Neural progenitor cell (in vitro differentiated cells): Measurements from ENCODE around the gene PLCB3. TPM values are rescaled to one million over a fixed set of nuclear protein-coding genes. Genes with fewer than 3 reads are reported as not detected.
A peak's percentile ranks its signal among the peaks of the same experiment; 100 is the strongest.

Experiments used
- DNase-seq: peaks from one replicate; pipeline ENCODE4 v3.0.0-alpha.2; 2016; ENCODE audit warnings: low spot score
- H2AFZ ChIP-seq: fragments of 200-600 bp; sonication (generic); replicated peaks from 2 replicates; pipeline ENCODE4 v1.6.1; 2016; ENCODE audit warnings: antibody characterized with exemption
- H3F3A ChIP-seq: fragments of 200-600 bp; sonication (generic); 2 replicates; pipeline ENCODE4 v1.6.1; 2016; ENCODE audit warnings: antibody characterized with exemption, low read depth
- H3K27ac ChIP-seq: fragments of 200-600 bp; sonication (generic); 2 replicates; pipeline ENCODE4 v1.5.1; 2016; ENCODE audit warnings: mild to moderate bottlenecking
- H3K27me3 ChIP-seq: fragments of 200-600 bp; sonication (generic); 2 replicates; pipeline ENCODE4 v1.6.1; 2016; ENCODE audit warnings: mild to moderate bottlenecking, moderate library complexity
- H3K36me3 ChIP-seq: fragments of 200-600 bp; sonication (generic); 2 replicates; pipeline ENCODE4 v1.5.1; 2016
- H3K4me1 ChIP-seq: fragments of 200-600 bp; sonication (generic); 2 replicates; pipeline ENCODE4 v1.6.1; 2016; ENCODE audit warnings: mixed run types
- H3K4me2 ChIP-seq: fragments of 200-600 bp; sonication (generic); 2 replicates; pipeline ENCODE4 v1.6.1; 2016
- H3K4me3 ChIP-seq: fragments of 200-600 bp; sonication (generic); 2 replicates; pipeline ENCODE4 v1.5.1; 2016
- H3K79me2 ChIP-seq: fragments of 200-600 bp; sonication (generic); 2 replicates; pipeline ENCODE4 v1.6.1; 2016; ENCODE audit warnings: low read depth
- H3K9ac ChIP-seq: fragments of 200-600 bp; sonication (generic); 2 replicates; pipeline ENCODE4 v1.6.1; 2016
- H3K9me3 ChIP-seq: fragments of 200-600 bp; sonication (generic); 2 replicates; pipeline ENCODE4 v1.5.1; 2016; ENCODE audit warnings: low read depth
- H4K20me1 ChIP-seq: fragments of 200-600 bp; sonication (generic); 2 replicates; pipeline ENCODE4 v1.6.1; 2016; ENCODE audit warnings: low read depth
- H3K27ac Mint-ChIP-seq: 3 replicates; pipeline ENCODE4 v1.8.0; 2021; ENCODE audit warnings: mixed read lengths
- H3K27me3 Mint-ChIP-seq: 2 replicates; pipeline ENCODE4 v1.8.0; 2022; ENCODE audit warnings: low read depth, mild to moderate bottlenecking, inconsistent platforms, moderate library complexity, mixed read lengths; ENCODE audit not compliant: insufficient read depth
- H3K36me3 Mint-ChIP-seq: 3 replicates; pipeline ENCODE4 v1.8.0; 2021; ENCODE audit warnings: mixed read lengths
- H3K4me1 Mint-ChIP-seq: 3 replicates; pipeline ENCODE4 v1.8.0; 2021; ENCODE audit warnings: mixed read lengths
- H3K4me3 Mint-ChIP-seq: 3 replicates; pipeline ENCODE4 v1.8.0; 2021; ENCODE audit warnings: mild to moderate bottlenecking, moderate library complexity, mixed read lengths
- H3K9me3 Mint-ChIP-seq: 3 replicates; pipeline ENCODE4 v1.8.0; 2020; ENCODE audit warnings: mixed read lengths
- CTCF ChIP-seq: fragments of 200-600 bp; sonication (generic); IDR thresholded peaks from 2 replicates; pipeline ENCODE4 v1.5.1; 2017; ENCODE audit warnings: antibody characterized with exemption, mild to moderate bottlenecking
- EZH2 ChIP-seq: fragments of 200-600 bp; sonication (generic); IDR thresholded peaks from 2 replicates; pipeline ENCODE4 v1.6.1; 2017; ENCODE audit warnings: antibody characterized with exemption, mild to moderate bottlenecking, moderate library complexity
- EZH2phosphoT487 ChIP-seq: fragments of 200-600 bp; sonication (generic); IDR thresholded peaks from 2 replicates; pipeline ENCODE4 v1.6.1; 2017; ENCODE audit warnings: antibody characterized with exemption
- total RNA-seq: library from RNA; depleted of rRNA; stranded (reverse); fragments of >200 nt; gene quantifications from 2 replicates; pipeline ENCODE4 v1.2.3, GENCODE V29; 2015; ENCODE audit warnings: low replicate concordance

The PLCB3 gene
- total RNA-seq, 1 donor from 2014 or later = 15.6 TPM

GRCh38 chr11:64303109-64304031 is 52.0 kb downstream of the PLCB3 start:
- Histone ChIP-seq H3K36me3 (no peaks in the 10 kb centered on the region), H3K27me3 (peaks cover 59% of the 10 kb centered on the region), H3F3A (peaks cover 36% of the 10 kb centered on the region), H3K9me3 (no peaks in the 10 kb centered on the region), H3K27ac (no peak overlapping the region), H3K4me2 (no peak overlapping the region), H3K4me3 (no peak overlapping the region), H3K79me2 (peaks cover 18% of the 10 kb centered on the region), H4K20me1 (peaks cover 36% of the 10 kb centered on the region), H3K9ac (no peak overlapping the region), H2AFZ (no peak overlapping the region), H3K4me1 (peaks cover 20% of the 10 kb centered on the region)
- no peak for DNase-seq
- peak overlapping the region; percentile 91 for H3K4me3 Mint-ChIP-seq
- H3K36me3 Mint-ChIP-seq = no peaks in the 10 kb centered on the region
- no peaks in the 10 kb centered on the region for H3K9me3 Mint-ChIP-seq
- H3K4me1 Mint-ChIP-seq = peaks cover 26% of the 10 kb centered on the region
- H3K27me3 Mint-ChIP-seq = peaks cover 42% of the 10 kb centered on the region
- TF ChIP-seq EZH2 (no peak), EZH2phosphoT487 (no peak), CTCF (no peak)
- no peak overlapping the region for H3K27ac Mint-ChIP-seq

GRCh38 chr11:64304032-64304315 is 52.6 kb downstream of the PLCB3 start:
- Histone ChIP-seq H2AFZ (no peak overlapping the region), H3K9me3 (no peaks in the 10 kb centered on the region), H3K4me1 (peaks cover 20% of the 10 kb centered on the region), H3K27me3 (peaks cover 53% of the 10 kb centered on the region), H3K9ac (no peak overlapping the region), H4K20me1 (peaks cover 30% of the 10 kb centered on the region), H3F3A (peaks cover 35% of the 10 kb centered on the region), H3K36me3 (no peaks in the 10 kb centered on the region), H3K4me3 (no peak overlapping the region), H3K79me2 (peaks cover 18% of the 10 kb centered on the region), H3K27ac (no peak overlapping the region), H3K4me2 (no peak overlapping the region)
- Mint-ChIP-seq H3K36me3 (no peaks in the 10 kb centered on the region), H3K27ac (no peak overlapping the region), H3K4me1 (peaks cover 26% of the 10 kb centered on the region), H3K27me3 (peaks cover 36% of the 10 kb centered on the region), H3K4me3 (peak overlapping the region; percentile 91), H3K9me3 (no peaks in the 10 kb centered on the region)
- no peak for DNase-seq
- TF ChIP-seq CTCF = no peak
- TF ChIP-seq EZH2phosphoT487 = no peak

GRCh38 chr11:64304316-64305072 is 53.2 kb downstream of the PLCB3 start:
- Mint-ChIP-seq H3K27me3 (peaks cover 34% of the 10 kb centered on the region), H3K9me3 (no peaks in the 10 kb centered on the region)

More at GRCh38 chr11:64304316-64305072, 53.2 kb downstream of the PLCB3 start:
- peaks cover 30% of the 10 kb centered on the region for H3F3A ChIP-seq
- H3K36me3 ChIP-seq = no peaks in the 10 kb centered on the region
- H3K27ac Mint-ChIP-seq = no peak overlapping the region
- H3K36me3 Mint-ChIP-seq = no peaks in the 10 kb centered on the region
- H3K9ac ChIP-seq = no peak overlapping the region
- peak; percentile 96 for DNase-seq
- H3K27ac ChIP-seq = no peak overlapping the region
- peak overlapping the region; percentile 37 for H2AFZ ChIP-seq
- peak overlapping the region; percentile 91 for H3K4me3 Mint-ChIP-seq
- peaks cover 18% of the 10 kb centered on the region for H3K79me2 ChIP-seq
- peaks cover 26% of the 10 kb centered on the region for H3K4me1 Mint-ChIP-seq
- H3K9me3 ChIP-seq = no peaks in the 10 kb centered on the region
- peak; percentile 37 for TF ChIP-seq EZH2phosphoT487
- peak; percentile 96 for TF ChIP-seq CTCF
- no peak for TF ChIP-seq EZH2
- peaks cover 48% of the 10 kb centered on the region for H3K27me3 ChIP-seq
- peak overlapping the region; percentile 98 for H3K4me2 ChIP-seq
- H3K4me3 ChIP-seq = peak overlapping the region; percentile 60
- peaks cover 27% of the 10 kb centered on the region for H4K20me1 ChIP-seq
- peaks cover 15% of the 10 kb centered on the region for H3K4me1 ChIP-seq
